HG03060 (cell line): ENCODE data around the gene HLA-DRA.

Source experiments
- ATAC-seq: cut with Tn5 transposase; IDR thresholded peaks from one replicate; pipeline ENCODE4 v1.9.1; 2021; ENCODE audit warnings: low read depth, moderate number of reproducible peaks; ENCODE audit not compliant: unreplicated experiment

The HLA-DRA gene

GRCh38 chr6:32439602-32440214 is at the start of gene HLA-DRA:
Gene HLA-DRA (plus strand): TSS chr6:32439887. CDS start chr6:32439951, 64 bp downstream.
- peak; percentile 33 for ATAC-seq

GRCh38 chr6:32391505-32391904 is 48.2 kb upstream of the HLA-DRA start:
- no peak for ATAC-seq

- no peak for ATAC-seq
Observed at GRCh38 chr6:32393665-32394420, 45.8 kb upstream of the HLA-DRA start.

GRCh38 chr6:32396028-32396427 is 43.7 kb upstream of the HLA-DRA start:
- ATAC-seq = no peak

- ATAC-seq = peak; percentile 60
Observed at GRCh38 chr6:32397252-32397920, 42.3 kb upstream of the HLA-DRA start.

GRCh38 chr6:32401284-32401963 is 38.3 kb upstream of the HLA-DRA start:
- no peak for ATAC-seq

GRCh38 chr6:32402812-32403211 is 36.9 kb upstream of the HLA-DRA start:
- no peak for ATAC-seq

- no peak for ATAC-seq
Observed at GRCh38 chr6:32405656-32406055, 34.0 kb upstream of the HLA-DRA start.

GRCh38 chr6:32406197-32406596 is 33.5 kb upstream of the HLA-DRA start:
- ATAC-seq = no peak

- no peak for ATAC-seq
Observed at GRCh38 chr6:32406857-32407256, 32.8 kb upstream of the HLA-DRA start, which contains the start of gene BTNL2. Gene BTNL2 (minus strand): TSS chr6:32407181. CDS start chr6:32407123, 58 bp downstream.

GRCh38 chr6:32410906-32411305 is 28.8 kb upstream of the HLA-DRA start:
- no peak for ATAC-seq

- no peak for ATAC-seq
Observed at GRCh38 chr6:32411566-32412327, 27.9 kb upstream of the HLA-DRA start.

GRCh38 chr6:32413427-32414047 is 26.1 kb upstream of the HLA-DRA start:
- no peak for ATAC-seq

- no peak for ATAC-seq
Observed at GRCh38 chr6:32415521-32416019, 24.1 kb upstream of the HLA-DRA start.

GRCh38 chr6:32416036-32416435 is 23.7 kb upstream of the HLA-DRA start:
- ATAC-seq = no peak

GRCh38 chr6:32424589-32425300 is 14.9 kb upstream of the HLA-DRA start:
- no peak for ATAC-seq

- no peak for ATAC-seq
Observed at GRCh38 chr6:32426338-32426737, 13.3 kb upstream of the HLA-DRA start.

- no peak for ATAC-seq
Observed at GRCh38 chr6:32427218-32427617, 12.5 kb upstream of the HLA-DRA start.

- ATAC-seq = no peak
Observed at GRCh38 chr6:32427934-32428474, 11.7 kb upstream of the HLA-DRA start.
